ENCODE measurements around the gene ZHX3. TPM values are rescaled to one million over a fixed set of nuclear protein-coding genes. Genes with fewer than 3 reads are reported as not detected.

The ZHX3 gene
- total and polyA plus RNA-seq, 2 of the 13 experiments (the other 11 are each of a cell fraction or from before 2014, with no cell fraction given), result 8.4 to 11.7 TPM

GRCh38 chr20:41361757-41362747, 44.5 kb upstream of the ZHX3 start (continued):
- 0 out of 2 replicates have a peak, but pooled peaks have one; percentile 9 for TF ChIP-seq TFDP1 (CRISPR knock-in tag; IDR thresholded peaks at IDR 0.05; ENCODE audit: borderline replicate concordance)
- peak; percentile 20; the same call in 1 of the 2 replicates for TF ChIP-seq BORCS8-MEF2B (CRISPR knock-in tag; IDR thresholded peaks at IDR 0.05)
- TF ChIP-seq ZNF280B (CRISPR knock-in tag; IDR thresholded peaks at IDR 0.05; ENCODE audit: borderline replicate concordance), result peak; percentile 46; the same call in 1 of the 2 replicates
- peak; percentile 85; the same call in 1 of the 2 replicates for TF ChIP-seq NFIB (CRISPR knock-in tag; IDR thresholded peaks at IDR 0.05; ENCODE audit: borderline replicate concordance)
- TF ChIP-seq CREB3 (CRISPR knock-in tag; IDR thresholded peaks at IDR 0.05), result no peak
